K562 (cell line): Measurements from ENCODE around the gene NLGN2. TPM values are rescaled to one million over a fixed set of nuclear protein-coding genes. Genes with fewer than 3 reads are reported as not detected.

ENCODE experiments used
- DIDO1 ChIP-seq: fragments of 450-650 bp; IDR thresholded peaks from 2 replicates; pipeline ENCODE4 v1.6.1; 2016; ENCODE audit warnings: low read depth, missing biosample characterization, missing genetic modification characterization
- GATAD2A ChIP-seq: fragments of 450-650 bp; IDR thresholded peaks from 2 replicates; pipeline ENCODE4 v1.6.1; 2017
- HDAC6 ChIP-seq: IDR thresholded peaks from 2 replicates; pipeline ENCODE4 v1.6.1; 2012; ENCODE audit warnings: low read depth, mild to moderate bottlenecking, control low read depth, inconsistent platforms, low read length, moderate library complexity
- HDAC8 ChIP-seq: fragments of 450-650 bp; IDR thresholded peaks from 2 replicates; pipeline ENCODE4 v1.6.1; 2016; ENCODE audit warnings: mild to moderate bottlenecking, missing genetic modification characterization, moderate library complexity, missing compliant biosample characterization
- IRF2 ChIP-seq: sonication (generic); formaldehyde crosslinking; IDR thresholded peaks from 2 replicates; pipeline ENCODE4 v1.8.1; 2022; ENCODE audit warnings: mild to moderate bottlenecking, missing genetic modification reagents
- KDM5B ChIP-seq: fragments of 200-600 bp; sonication (generic); IDR thresholded peaks from 2 replicates; pipeline ENCODE4 v1.6.1; 2012; ENCODE audit warnings: low read depth, mild to moderate bottlenecking, moderate library complexity, low read length, control low read depth, inconsistent platforms; ENCODE audit not compliant: insufficient replicate concordance
- KLF6 ChIP-seq: fragments of 250-450 bp; sonication (Bioruptor Pico); IDR thresholded peaks from 2 replicates; pipeline ENCODE4 v1.4.0; 2020; ENCODE audit warnings: mild to moderate bottlenecking, moderate library complexity, borderline replicate concordance
- MEF2D ChIP-seq: conservative IDR thresholded peaks from 2 replicates; pipeline ENCODE4 v1.6.1; 2016; ENCODE audit warnings: low read depth, missing genetic modification characterization, missing compliant biosample characterization
- NFIX ChIP-seq: fragments of 250-450 bp; sonication (Bioruptor Pico); IDR thresholded peaks from 2 replicates; pipeline ENCODE4 v1.4.0; 2020; ENCODE audit warnings: low read depth, mild to moderate bottlenecking, moderate library complexity
- RUNX1 ChIP-seq: sonication (generic); IDR thresholded peaks from 2 replicates; pipeline ENCODE4 v1.6.1; 2016; ENCODE audit warnings: antibody characterized with exemption, low read depth
- SPI1 ChIP-seq: IDR thresholded peaks from 2 replicates; pipeline ENCODE4 v1.6.1; 2011; ENCODE audit warnings: low read depth, low read length, control low read depth, borderline replicate concordance
- SRSF3 ChIP-seq: fragments of 200-400 bp; formaldehyde crosslinking; IDR thresholded peaks from 2 replicates; pipeline ENCODE4 v1.6.1; 2016; ENCODE audit warnings: mild to moderate bottlenecking, low read length, moderate library complexity; ENCODE audit not compliant: insufficient read depth
- TARDBP ChIP-seq: fragments of 450-650 bp; IDR thresholded peaks from 2 replicates; pipeline ENCODE4 v1.6.1; 2016
- TEAD1 ChIP-seq, 2 experiments: fragments of 450-650 bp in 1 of 2; sonication (generic) in 1 of 2; formaldehyde crosslinking; IDR thresholded peaks; 2 replicates each; pipeline versions ENCODE4 v1.4.0 to v1.8.0; 2020 to 2022; ENCODE audit warnings: mild to moderate bottlenecking in 2 of 2, missing genetic modification reagents in 1 of 2
- ZEB2 ChIP-seq: fragments of 450-650 bp; IDR thresholded peaks from 2 replicates; pipeline ENCODE4 v1.6.1; 2016
- ZNF444 ChIP-seq: fragments of 250-450 bp; sonication (Bioruptor Pico); IDR thresholded peaks from 2 replicates; pipeline ENCODE4 v1.4.0; 2020; ENCODE audit warnings: mild to moderate bottlenecking, moderate library complexity
- polyA plus RNA-seq, 8 experiments: library from polyadenylated mRNA; depleted of rRNA in 4 of 8; stranded (reverse) in 5 of 8; unstranded in 3 of 8; fragments of >200 nt; fragmentation: Nextera tagmentation in 2 of 8; fragmentation: Illumina TruSeq in 1 of 8; extraction: Ambion mirVana in 2 of 8; extraction: Trizol in 1 of 8; gene quantifications; 2 replicates each; pipeline versions ENCODE4 v1.2.1 to v1.2.3, GENCODE V29; 2011 to 2014; ENCODE audit warnings: inconsistent platforms in 1 of 8, missing spikeins in 1 of 8
- total RNA-seq, 7 experiments: library from RNA; depleted of rRNA in 6 of 7; stranded (reverse); fragments of >200 nt in 6 of 7; fragmentation: Illumina TruSeq in 2 of 7; extraction: Trizol in 2 of 7; gene quantifications; 2 replicates each; pipeline versions ENCODE4 v1.2.1 to v1.2.3, GENCODE V29; 2011 to 2021; ENCODE audit warnings: low replicate concordance in 1 of 7
- TF ChIP-seq, protein P1 (sequence below): sonication (generic); formaldehyde crosslinking; IDR thresholded peaks from 2 replicates; pipeline ENCODE4 v1.8.1; 2023; ENCODE audit warnings: mild to moderate bottlenecking, missing genetic modification reagents
- TF ChIP-seq, protein P2 (sequence below): fragments of 450-650 bp; formaldehyde crosslinking; IDR thresholded peaks from 2 replicates; pipeline ENCODE4 v1.4.0; 2020; ENCODE audit warnings: mild to moderate bottlenecking
- TF ChIP-seq, protein P3 (sequence below): fragments of 450-650 bp; formaldehyde crosslinking; IDR thresholded peaks from 2 replicates; pipeline ENCODE4 v1.4.0; 2022; ENCODE audit warnings: mild to moderate bottlenecking, moderate library complexity
- TF ChIP-seq, protein P4 (sequence below): sonication (generic); formaldehyde crosslinking; IDR thresholded peaks from 2 replicates; pipeline ENCODE4 v1.8.0; 2023; ENCODE audit warnings: missing genetic modification reagents, mild to moderate bottlenecking, borderline replicate concordance

NLGN2 gene
- total and polyA plus RNA-seq, 9 of the 15 experiments (the other 6 are each of a cell fraction or from before 2014, with no cell fraction given), result 0.11 to 7.8 (median 0.77) TPM

DNA sequence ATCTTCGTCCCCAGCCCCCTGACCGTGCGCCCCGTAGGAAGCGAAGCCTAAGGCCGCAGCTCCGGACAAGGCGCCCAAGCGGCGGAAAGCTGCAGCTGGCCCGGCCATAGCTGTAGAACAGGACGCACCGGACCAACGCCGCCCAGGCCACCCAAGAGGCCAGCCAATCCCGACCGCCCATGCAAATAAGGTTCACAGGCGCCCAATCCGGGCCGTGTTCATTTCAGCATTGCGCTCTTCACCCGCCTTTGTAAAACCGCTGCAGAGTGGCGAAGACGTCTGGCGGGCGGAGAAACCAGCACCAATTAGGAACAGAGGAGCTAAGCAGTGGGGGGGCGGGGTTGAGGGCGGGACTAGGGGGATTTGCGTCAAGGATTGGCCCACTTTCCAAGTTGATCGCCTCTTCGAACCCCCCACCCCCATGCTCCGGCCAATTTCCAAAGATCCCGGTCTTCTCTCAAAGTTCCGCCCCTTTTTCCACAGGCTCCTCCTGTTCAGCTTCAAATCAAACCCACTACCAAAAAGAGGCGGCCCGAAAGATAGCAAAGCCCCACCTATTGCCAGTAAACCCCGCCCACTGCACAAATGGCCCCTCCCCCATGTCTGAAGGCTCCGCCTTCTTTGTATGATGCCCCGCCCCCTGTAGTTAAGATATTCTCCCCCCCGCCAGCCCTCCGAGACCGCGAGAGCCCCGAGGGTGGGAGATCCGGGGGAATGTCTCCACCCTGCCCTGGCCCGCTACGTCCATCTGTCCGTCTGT, 3.5 kb upstream of the NLGN2 start, which contains the start of gene TMEM256 (continued):
- TF ChIP-seq KDM5B (peak; percentile 64), TARDBP (peak; percentile 37; the same call in 1 of the 2 replicates), ZNF444 (no peak), ZEB2 (no peak), IRF2 (CRISPR knock-in tag) (no peak), RUNX1 (no peak), SPI1 (no peak), TEAD1 (CRISPR knock-in tag; IDR thresholded peaks at IDR 0.05) (no peak), HDAC8 (no peak), SRSF3 (no peak), KLF6 (no peak), NFIX (CRISPR knock-in tag) (no peak), MEF2D (no peak), HDAC6 (no peak), DIDO1 (tag) (no peak), GATAD2A (no peak)
- TF ChIP-seq, protein P1, sequence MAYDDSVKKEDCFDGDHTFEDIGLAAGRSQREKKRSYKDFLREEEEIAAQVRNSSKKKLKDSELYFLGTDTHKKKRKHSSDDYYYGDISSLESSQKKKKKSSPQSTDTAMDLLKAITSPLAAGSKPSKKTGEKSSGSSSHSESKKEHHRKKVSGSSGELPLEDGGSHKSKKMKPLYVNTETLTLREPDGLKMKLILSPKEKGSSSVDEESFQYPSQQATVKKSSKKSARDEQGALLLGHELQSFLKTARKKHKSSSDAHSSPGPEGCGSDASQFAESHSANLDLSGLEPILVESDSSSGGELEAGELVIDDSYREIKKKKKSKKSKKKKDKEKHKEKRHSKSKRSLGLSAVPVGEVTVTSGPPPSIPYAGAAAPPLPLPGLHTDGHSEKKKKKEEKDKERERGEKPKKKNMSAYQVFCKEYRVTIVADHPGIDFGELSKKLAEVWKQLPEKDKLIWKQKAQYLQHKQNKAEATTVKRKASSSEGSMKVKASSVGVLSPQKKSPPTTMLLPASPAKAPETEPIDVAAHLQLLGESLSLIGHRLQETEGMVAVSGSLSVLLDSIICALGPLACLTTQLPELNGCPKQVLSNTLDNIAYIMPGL (CRISPR knock-in tag), result no peak
- TF ChIP-seq, protein P2, sequence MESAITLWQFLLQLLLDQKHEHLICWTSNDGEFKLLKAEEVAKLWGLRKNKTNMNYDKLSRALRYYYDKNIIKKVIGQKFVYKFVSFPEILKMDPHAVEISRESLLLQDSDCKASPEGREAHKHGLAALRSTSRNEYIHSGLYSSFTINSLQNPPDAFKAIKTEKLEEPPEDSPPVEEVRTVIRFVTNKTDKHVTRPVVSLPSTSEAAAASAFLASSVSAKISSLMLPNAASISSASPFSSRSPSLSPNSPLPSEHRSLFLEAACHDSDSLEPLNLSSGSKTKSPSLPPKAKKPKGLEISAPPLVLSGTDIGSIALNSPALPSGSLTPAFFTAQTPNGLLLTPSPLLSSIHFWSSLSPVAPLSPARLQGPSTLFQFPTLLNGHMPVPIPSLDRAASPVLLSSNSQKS (CRISPR knock-in tag), result no peak
- TF ChIP-seq, protein P3, sequence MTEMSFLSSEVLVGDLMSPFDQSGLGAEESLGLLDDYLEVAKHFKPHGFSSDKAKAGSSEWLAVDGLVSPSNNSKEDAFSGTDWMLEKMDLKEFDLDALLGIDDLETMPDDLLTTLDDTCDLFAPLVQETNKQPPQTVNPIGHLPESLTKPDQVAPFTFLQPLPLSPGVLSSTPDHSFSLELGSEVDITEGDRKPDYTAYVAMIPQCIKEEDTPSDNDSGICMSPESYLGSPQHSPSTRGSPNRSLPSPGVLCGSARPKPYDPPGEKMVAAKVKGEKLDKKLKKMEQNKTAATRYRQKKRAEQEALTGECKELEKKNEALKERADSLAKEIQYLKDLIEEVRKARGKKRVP, result no peak
- TF ChIP-seq, protein P4, sequence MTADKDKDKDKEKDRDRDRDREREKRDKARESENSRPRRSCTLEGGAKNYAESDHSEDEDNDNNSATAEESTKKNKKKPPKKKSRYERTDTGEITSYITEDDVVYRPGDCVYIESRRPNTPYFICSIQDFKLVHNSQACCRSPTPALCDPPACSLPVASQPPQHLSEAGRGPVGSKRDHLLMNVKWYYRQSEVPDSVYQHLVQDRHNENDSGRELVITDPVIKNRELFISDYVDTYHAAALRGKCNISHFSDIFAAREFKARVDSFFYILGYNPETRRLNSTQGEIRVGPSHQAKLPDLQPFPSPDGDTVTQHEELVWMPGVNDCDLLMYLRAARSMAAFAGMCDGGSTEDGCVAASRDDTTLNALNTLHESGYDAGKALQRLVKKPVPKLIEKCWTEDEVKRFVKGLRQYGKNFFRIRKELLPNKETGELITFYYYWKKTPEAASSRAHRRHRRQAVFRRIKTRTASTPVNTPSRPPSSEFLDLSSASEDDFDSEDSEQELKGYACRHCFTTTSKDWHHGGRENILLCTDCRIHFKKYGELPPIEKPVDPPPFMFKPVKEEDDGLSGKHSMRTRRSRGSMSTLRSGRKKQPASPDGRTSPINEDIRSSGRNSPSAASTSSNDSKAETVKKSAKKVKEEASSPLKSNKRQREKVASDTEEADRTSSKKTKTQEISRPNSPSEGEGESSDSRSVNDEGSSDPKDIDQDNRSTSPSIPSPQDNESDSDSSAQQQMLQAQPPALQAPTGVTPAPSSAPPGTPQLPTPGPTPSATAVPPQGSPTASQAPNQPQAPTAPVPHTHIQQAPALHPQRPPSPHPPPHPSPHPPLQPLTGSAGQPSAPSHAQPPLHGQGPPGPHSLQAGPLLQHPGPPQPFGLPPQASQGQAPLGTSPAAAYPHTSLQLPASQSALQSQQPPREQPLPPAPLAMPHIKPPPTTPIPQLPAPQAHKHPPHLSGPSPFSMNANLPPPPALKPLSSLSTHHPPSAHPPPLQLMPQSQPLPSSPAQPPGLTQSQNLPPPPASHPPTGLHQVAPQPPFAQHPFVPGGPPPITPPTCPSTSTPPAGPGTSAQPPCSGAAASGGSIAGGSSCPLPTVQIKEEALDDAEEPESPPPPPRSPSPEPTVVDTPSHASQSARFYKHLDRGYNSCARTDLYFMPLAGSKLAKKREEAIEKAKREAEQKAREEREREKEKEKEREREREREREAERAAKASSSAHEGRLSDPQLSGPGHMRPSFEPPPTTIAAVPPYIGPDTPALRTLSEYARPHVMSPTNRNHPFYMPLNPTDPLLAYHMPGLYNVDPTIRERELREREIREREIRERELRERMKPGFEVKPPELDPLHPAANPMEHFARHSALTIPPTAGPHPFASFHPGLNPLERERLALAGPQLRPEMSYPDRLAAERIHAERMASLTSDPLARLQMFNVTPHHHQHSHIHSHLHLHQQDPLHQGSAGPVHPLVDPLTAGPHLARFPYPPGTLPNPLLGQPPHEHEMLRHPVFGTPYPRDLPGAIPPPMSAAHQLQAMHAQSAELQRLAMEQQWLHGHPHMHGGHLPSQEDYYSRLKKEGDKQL (CRISPR knock-in tag), result no peak
